NCI-H345 treated with DMSO at 0.1 percent for 48 hours (cell line): ENCODE results near the gene RPL14.
"Not testable (repeated sequence)": the region's sequence is repeated elsewhere in the genome, so short reads cannot be mapped to it uniquely, and the experiment has no call there.

Source experiments
- DNase-seq: peaks from one replicate; lab custom pipeline; 2025; ENCODE audit not compliant: unreplicated experiment; lab: John Stamatoyannopoulos, UW

Gene RPL14

DNA sequence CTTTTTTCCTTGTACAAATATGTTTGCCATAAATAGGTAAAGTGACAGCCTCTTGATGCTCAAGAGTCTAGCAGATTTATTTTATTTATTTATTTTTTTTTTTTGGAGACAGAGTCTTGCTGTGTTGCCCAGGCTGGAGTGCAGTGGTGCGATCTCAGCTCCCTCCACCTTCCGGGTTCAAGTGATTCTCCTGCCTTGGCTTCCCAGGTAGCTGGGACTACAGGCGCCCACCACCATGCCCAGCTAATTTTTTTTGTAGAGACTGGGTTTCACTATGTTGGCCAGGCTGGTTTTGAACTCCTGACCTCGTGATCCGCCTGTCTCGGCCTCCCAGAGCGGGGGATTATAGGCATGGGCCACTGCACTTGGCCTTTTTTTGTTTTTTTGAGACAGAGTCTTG is 5.7 kb downstream of the RPL14 start:
- not testable (repeated sequence) for DNase-seq

GRCh38 chr3:40463579-40463978 is 6.4 kb downstream of the RPL14 start:
- DNase-seq = no peak

DNA sequence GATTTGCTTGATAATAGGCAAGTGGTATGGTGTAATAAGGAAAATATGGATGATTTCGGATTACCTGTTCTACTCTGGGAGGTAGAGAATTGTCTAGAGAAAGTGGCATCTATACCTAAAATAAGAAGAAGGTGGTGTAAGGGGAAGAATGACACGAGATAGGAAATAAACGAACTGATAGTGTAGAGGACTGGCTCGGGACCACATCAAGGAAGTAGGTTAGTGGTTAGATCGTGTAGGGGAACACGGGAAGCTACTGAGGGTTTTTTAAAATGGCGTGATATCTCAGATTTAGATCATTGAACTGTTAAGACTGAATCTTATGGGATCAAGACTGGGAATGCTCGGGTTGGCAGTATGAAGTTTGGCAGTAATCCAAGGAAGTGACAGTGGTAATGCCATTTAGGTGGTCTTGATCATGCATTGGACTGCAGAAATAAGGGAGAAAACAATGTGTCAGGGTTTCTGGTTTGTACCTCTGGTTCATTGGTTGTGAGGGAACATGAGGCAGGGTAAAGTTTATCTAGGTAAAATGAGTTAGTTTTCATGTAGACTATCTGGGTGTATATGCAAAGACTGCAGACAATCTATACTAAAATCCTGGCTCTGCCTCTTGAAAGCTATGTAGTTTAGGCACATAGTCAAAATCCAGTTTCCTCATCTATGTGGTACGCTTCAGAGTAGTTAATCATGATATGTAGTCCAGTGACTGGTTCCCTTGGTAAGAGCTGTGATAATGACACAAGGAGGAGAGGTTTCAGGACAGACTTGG is 7.4 kb downstream of the RPL14 start:
- DNase-seq = no peak

DNA sequence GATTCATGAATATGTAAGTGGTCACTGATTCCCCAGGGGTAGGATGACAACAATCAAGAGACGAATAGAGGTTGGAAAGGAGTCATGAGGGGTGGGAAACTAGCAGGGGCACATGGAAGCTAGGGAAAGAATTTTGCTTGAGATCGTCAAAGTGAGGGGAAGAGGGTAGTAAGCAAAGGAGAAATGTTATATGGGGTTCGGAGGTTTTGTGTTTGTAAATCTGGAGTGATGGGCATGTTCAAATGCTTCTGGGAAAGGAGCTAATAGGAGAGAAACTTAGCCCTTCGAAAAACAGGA is 7.9 kb downstream of the RPL14 start:
- no peak for DNase-seq

GRCh38 chr3:40465456-40465855 is 8.3 kb downstream of the RPL14 start:
- DNase-seq = no peak

DNA sequence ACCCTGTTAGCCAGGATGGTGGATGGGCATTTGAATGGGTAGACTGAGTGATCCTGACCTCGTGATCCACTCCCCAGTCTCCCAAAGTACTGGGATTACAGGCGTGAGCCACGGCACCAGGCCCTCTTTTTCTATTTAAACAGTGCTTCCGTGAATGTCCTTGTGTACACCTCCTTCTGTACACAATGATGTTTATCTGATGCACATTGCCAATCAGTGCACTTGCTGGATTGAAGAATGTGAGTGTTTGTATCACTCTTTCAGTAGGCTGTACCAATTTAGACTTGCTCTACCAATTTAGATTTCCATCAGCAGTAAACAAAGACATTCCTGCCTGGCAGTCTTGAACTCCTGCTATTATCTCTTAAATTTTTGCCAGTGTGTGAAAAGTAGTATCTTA is 10.9 kb downstream of the RPL14 start:
- DNase-seq = no peak

DNA sequence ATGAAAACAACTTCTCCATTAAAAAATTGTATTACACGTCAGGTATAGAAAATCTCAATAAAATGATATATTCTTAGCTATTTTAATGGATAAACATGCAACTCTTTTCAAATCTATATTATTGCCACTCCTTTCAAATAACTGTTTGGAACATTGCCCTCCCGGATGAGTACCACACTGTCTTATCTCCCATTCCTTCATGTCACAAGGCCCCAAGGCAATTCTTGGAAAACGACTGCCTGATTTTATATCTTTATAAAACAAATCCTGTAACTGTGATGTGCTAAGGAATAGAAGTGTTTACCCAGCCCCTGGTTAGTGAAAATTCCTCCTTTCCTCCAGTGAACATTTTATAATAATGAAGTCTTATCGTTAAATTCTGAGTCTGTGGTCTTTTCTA is 13.6 kb downstream of the RPL14 start:
- no peak for DNase-seq

GRCh38 chr3:40476478-40477470 is 19.6 kb downstream of the RPL14 start, which contains the start of gene ZNF619:
ZNF619 (plus strand) TSS chr3:40477122; CDS start chr3:40477980, 858 bp downstream.
- DNase-seq = peak; percentile 1

DNA sequence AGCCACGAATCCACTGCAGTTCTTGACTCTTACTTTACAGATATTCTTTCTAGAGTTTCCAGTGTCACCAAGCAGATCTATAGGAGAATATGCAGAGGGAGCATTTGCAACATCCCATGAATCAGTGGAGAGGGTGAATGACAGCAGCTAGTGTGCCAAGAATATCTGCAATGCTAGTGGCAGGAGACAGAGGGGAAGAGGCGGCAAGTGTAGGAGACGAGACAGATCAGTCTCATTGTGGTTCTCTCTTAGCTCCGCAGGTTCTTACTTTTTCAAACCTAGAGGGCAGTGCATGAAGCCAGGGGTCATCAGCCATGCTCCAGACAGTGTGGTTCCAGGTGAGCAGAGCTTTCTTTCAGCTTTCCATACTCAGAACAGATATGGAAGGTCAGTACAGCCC is 20.5 kb downstream of the RPL14 start:
- DNase-seq = no peak

- no peak for DNase-seq
These were observed 30.0 kb downstream of the RPL14 start for GRCh38 chr3:40487172-40487571.

GRCh38 chr3:40490916-40491315 is 33.8 kb downstream of the RPL14 start:
- DNase-seq = no peak

DNA sequence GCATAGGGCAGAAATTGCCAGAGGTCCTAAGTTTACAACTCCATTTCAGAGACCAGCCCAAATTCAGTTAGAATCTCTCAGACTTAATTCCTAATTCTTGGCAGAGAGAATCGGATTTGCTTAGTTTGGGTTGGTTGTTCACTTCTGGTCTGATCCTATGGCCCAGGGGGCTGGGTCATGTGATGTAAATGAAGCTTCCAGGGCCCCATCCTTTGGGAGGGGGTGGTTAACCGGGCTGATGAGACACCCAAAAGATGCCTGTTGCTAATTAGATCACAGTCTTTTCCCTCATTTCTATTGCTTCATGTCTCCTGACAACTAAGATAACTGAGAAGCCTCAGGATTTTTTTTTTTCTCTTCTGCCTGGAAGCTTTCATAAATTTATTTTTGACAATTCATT is 37.6 kb downstream of the RPL14 start:
- DNase-seq = no peak

DNA sequence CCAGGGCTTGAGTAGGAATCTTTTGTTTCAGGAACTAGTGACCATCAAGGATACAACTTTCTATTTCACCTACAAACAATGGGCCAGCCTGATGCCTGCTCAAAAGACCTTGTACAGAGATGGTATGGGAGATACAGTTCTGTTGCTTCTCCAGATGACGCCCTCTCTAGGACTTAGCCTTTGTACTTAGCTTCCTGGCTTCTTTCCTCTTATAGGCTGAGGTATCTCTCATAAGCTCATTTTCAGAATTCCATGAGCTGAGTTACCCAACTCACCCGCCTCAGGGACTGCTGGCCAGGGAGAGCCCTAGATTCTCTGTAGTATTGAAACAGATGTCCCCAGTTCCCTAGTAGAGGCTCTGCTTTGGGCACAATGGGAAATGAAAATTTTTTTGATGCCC is 40.1 kb downstream of the RPL14 start:
- no peak for DNase-seq

DNA sequence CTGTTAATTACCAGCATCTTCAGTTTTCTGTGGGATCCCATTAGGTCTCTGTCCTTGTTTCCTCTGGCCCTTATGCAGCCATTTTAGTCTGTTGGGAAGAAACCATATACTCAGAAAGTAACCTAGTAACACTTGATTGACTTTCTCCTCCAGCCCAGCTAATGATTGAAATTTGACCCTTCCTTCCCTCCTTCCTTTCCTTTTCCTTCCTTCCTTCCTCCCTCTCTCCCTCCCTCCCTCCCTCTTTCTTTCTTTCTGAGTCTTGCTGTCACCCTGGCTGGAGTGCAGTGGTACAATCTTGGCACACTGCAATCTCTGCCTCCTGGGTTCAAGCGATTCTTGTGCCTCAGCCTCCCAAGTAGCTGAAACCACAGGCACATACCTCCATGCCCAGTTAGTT is 42.8 kb downstream of the RPL14 start:
- no peak for DNase-seq

GRCh38 chr3:40502034-40502433 is 44.9 kb downstream of the RPL14 start:
- no peak for DNase-seq

GRCh38 chr3:40504636-40505430 is 47.7 kb downstream of the RPL14 start:
- DNase-seq = no peak

GRCh38 chr3:40505599-40506462 is 48.7 kb downstream of the RPL14 start, which contains the start of gene ZNF620:
ZNF620 (plus strand) TSS chr3:40506039; CDS start chr3:40506353, 314 bp downstream.
- DNase-seq = peak; percentile 65

- DNase-seq = no peak
These were observed 54.0 kb downstream of the RPL14 start for GRCh38 chr3:40511031-40511718.

GRCh38 chr3:40516201-40516600 is 59.1 kb downstream of the RPL14 start:
- no peak for DNase-seq

GRCh38 chr3:40518067-40518466 is 60.9 kb downstream of the RPL14 start:
- no peak for DNase-seq
